HPDE6-E6E7 (cell line): ENCODE measurements around the gene DPP3.
A peak's percentile ranks its signal among the peaks of the same experiment; 100 is the strongest.

Experiments
- DNase-seq: peaks from one replicate; pipeline ENCODE4 v3.0.0; 2011; ENCODE audit warnings: missing footprints; ENCODE audit errors: extremely low spot score

The DPP3 gene

GRCh38 chr11:66465373-66466224 is 14.6 kb upstream of the DPP3 start:
- no peak for DNase-seq

- peak; percentile 93 for DNase-seq
Observed at GRCh38 chr11:66466225-66467033, 13.8 kb upstream of the DPP3 start, which contains the start of gene PELI3. Gene PELI3 (plus strand): TSS chr11:66466905. CDS start chr11:66468129, 1,224 bp downstream.

- DNase-seq: no peak
Observed at GRCh38 chr11:66467034-66467659, 13.1 kb upstream of the DPP3 start.

GRCh38 chr11:66467756-66468155 is 12.5 kb upstream of the DPP3 start:
- no peak for DNase-seq

GRCh38 chr11:66468691-66469090 is 11.5 kb upstream of the DPP3 start:
- no peak for DNase-seq

- DNase-seq: no peak
Observed at GRCh38 chr11:66469441-66469840, 10.8 kb upstream of the DPP3 start.

- DNase-seq: no peak
Observed at GRCh38 chr11:66470015-66470414, 10.2 kb upstream of the DPP3 start.

GRCh38 chr11:66471142-66471541 is 9.1 kb upstream of the DPP3 start:
- no peak for DNase-seq

- DNase-seq: no peak
Observed at GRCh38 chr11:66472054-66472453, 8.2 kb upstream of the DPP3 start.

- no peak for DNase-seq
Observed at GRCh38 chr11:66473167-66473566, 7.1 kb upstream of the DPP3 start.

- DNase-seq: no peak
Observed at GRCh38 chr11:66473608-66474515, 6.4 kb upstream of the DPP3 start.

GRCh38 chr11:66475349-66476172 is 4.7 kb upstream of the DPP3 start:
- DNase-seq: no peak

- DNase-seq: no peak
Observed at GRCh38 chr11:66476173-66476840, 3.9 kb upstream of the DPP3 start.

GRCh38 chr11:66476841-66477251 is 3.4 kb upstream of the DPP3 start:
- DNase-seq: no peak

GRCh38 chr11:66477263-66478201 is 2.7 kb upstream of the DPP3 start:
- no peak for DNase-seq

- no peak for DNase-seq
Observed at GRCh38 chr11:66478729-66479393, 1.4 kb upstream of the DPP3 start.

GRCh38 chr11:66479394-66480116 is 679 bp upstream of the DPP3 start:
- DNase-seq: peak; percentile 92
